Measurements from ENCODE around the gene OR10A4.

OR10A4 gene

GRCh38 chr11:6926208-6927029, 50.0 kb downstream of the OR10A4 start, which contains the start of gene ZNF215 (continued):
- TF ChIP-seq CTCF (tag by site-specific recombination; IDR thresholded peaks at IDR 0.05) (peak; percentile 24; the same call in 1 of the 2 replicates), ZNF223 (tag by site-specific recombination; IDR thresholded peaks at IDR 0.05) (no peak), EGR2 (tag by site-specific recombination; IDR thresholded peaks at IDR 0.05; ENCODE audit: low read depth) (peak; percentile 91), GLI4 (tag by site-specific recombination; IDR thresholded peaks at IDR 0.05) (no peak), ZNF202 (tag by site-specific recombination; IDR thresholded peaks at IDR 0.05; ENCODE audit: borderline replicate concordance) (no peak), PATZ1 (tag by site-specific recombination; IDR thresholded peaks at IDR 0.05) (peak; percentile 78), ZNF76 (tag by site-specific recombination; IDR thresholded peaks at IDR 0.05; ENCODE audit: borderline replicate concordance, low read depth) (peak; percentile 61; the same call in 1 of the 2 replicates)

GRCh38 chr11:6927030-6927617, 50.7 kb downstream of the OR10A4 start:
- POLR2A ChIA-PET: interaction anchor here (1.3 kb wide), 1 partner anchor 12 kb away, joined by 3 read pairs; no protein-coding TSS in a partner anchor
- TF ChIP-seq SCRT2 (tag by site-specific recombination; IDR thresholded peaks at IDR 0.05) (peak; percentile 39; the same call in 1 of the 2 replicates), PRDM10 (tag by site-specific recombination; IDR thresholded peaks at IDR 0.05) (peak; percentile 47), ZNF169 (tag by site-specific recombination; IDR thresholded peaks at IDR 0.05) (no peak), ZXDB (tag by site-specific recombination; IDR thresholded peaks at IDR 0.05) (no peak), BCL6B (tag by site-specific recombination; IDR thresholded peaks at IDR 0.05) (no peak), ZNF341 (tag by site-specific recombination; IDR thresholded peaks at IDR 0.05; ENCODE audit: low read depth) (peak; percentile 3; the same call in 1 of the 2 replicates)
- CTCF ChIA-PET: interaction anchor here (0.6 to 1.1 kb wide), 4 partner anchors 30 to 1060 kb away, joined by 3 to 5 read pairs (median 4); partner anchors contain the start of gene EIF3F
- H3K27ac ChIP-seq (ENCODE audit: extremely low read depth, low read depth, low read length): peak overlapping the region; percentile 75; the same call in 1 of the 2 replicates
- no peaks in the 10 kb centered on the region for H3K4me1 ChIP-seq (ENCODE audit: control insufficient read depth, insufficient read depth, low read length)
- peaks cover 0 to 2% of the 10 kb centered on the region in 2 experiments; a peak in 1 of 3 replicates for H3K36me3 ChIP-seq (ENCODE audit: control insufficient read depth in 2 of 2, insufficient read depth in 1 of 2, low read length in 2 of 2)
- H3K4me3 ChIP-seq (ENCODE audit: low read depth, low read length): peak overlapping the region; percentile 71
- H3K9me3 ChIP-seq (ENCODE audit: control insufficient read depth, insufficient read depth, low read depth, low read length): no peaks in the 10 kb centered on the region
